Measurements from ENCODE around the gene NSD1. TPM values are rescaled to one million over a fixed set of nuclear protein-coding genes. Genes with fewer than 3 reads are reported as not detected.

Gene NSD1
- total and polyA plus RNA-seq, 2 of the 8 experiments (the other 6 are each of a cell fraction or from before 2014, with no cell fraction given), result 22.8 to 168 TPM

DNA sequence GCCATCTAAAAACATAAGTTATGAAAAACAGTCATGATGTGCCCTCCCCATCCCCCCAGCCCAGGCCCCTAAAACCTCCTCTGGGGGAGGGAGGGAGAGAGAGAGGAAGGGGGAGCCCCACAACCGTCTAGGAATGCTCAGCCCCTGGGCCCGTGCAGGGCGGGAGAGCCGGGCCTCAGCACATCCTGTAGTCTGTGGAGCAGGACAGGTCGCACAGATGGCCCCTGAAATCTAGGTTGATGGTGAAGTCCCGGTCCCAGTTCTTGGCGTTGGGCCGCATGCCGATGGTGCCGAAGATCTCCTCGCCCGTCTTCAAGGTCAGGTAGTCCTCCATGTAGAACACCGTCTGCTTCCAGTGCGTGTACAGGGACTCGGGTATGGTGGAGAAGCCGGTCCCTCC is 131.8 kb downstream of the NSD1 start:
- DNase-seq (ENCODE audit: low read depth in 1 of 2, low spot score in 2 of 2) (no peak), FAIRE-seq (no peak)
- 0 out of 2 replicates have a peak, but pooled peaks cover 2% of the 10 kb centered on the region for H3K79me1 ChIP-seq (ENCODE audit: low read depth, low read length)
- no peak overlapping the region for H2AFZ ChIP-seq (ENCODE audit: low read length)
- H2BK15ac ChIP-seq (ENCODE audit: low read length), result no peak overlapping the region
- no peak overlapping the region for H2BK120ac ChIP-seq (replicated peaks; ENCODE audit: low read depth, low read length)
- no peak overlapping the region for H2BK12ac ChIP-seq (ENCODE audit: low read depth, low read length)
- H3K4ac ChIP-seq (replicated peaks; ENCODE audit: insufficient read length, low read depth, low read length), result no peak overlapping the region
- no peaks in the 10 kb centered on the region for H4K20me1 ChIP-seq (replicated peaks in 1 of 2; ENCODE audit: control insufficient read depth in 1 of 2, insufficient read depth in 2 of 2, low read length in 2 of 2)
- H3K23me2 ChIP-seq (ENCODE audit: low read depth, low read length), result no peaks in the 10 kb centered on the region
- H3K14ac ChIP-seq (ENCODE audit: insufficient read length), result no peak overlapping the region
- ChIA-PET POLR2A (ENCODE audit: partially characterized antibody) (interaction anchor here (0.8 kb wide), 1 partner anchor 20 kb away, joined by 3 read pairs; no protein-coding TSS in a partner anchor), CTCF (ENCODE audit: partially characterized antibody) (interaction anchor here (0.7 to 1.3 kb wide), 2 partner anchors 151 to 194 kb away, joined by 3 read pairs; no protein-coding TSS in a partner anchor)
- H4K8ac ChIP-seq (ENCODE audit: extremely low read depth, insufficient read depth, low read length), result no peak overlapping the region
- H2BK5ac ChIP-seq (ENCODE audit: low read depth, low read length), result no peak overlapping the region
- no peak overlapping the region for H4K5ac ChIP-seq (ENCODE audit: insufficient read length, low read depth, low read length)
- H3K56ac ChIP-seq (replicated peaks; ENCODE audit: insufficient read length, low read depth, low read length), result no peak overlapping the region
- H3K18ac ChIP-seq (ENCODE audit: extremely low read depth, low read length), result no peak overlapping the region
- H3K79me2 ChIP-seq (ENCODE audit: control insufficient read depth in 1 of 2, insufficient read depth in 2 of 2, low read length in 2 of 2), result no peaks in the 10 kb centered on the region; a peak in 1 of 4 replicates
- H3K9ac ChIP-seq (replicated peaks in 1 of 4; ENCODE audit: extremely low read depth in 1 of 4, low read depth in 3 of 4, low read length in 3 of 4), result no peak overlapping the region
- H3K23ac ChIP-seq (ENCODE audit: insufficient read length), result no peak overlapping the region
- no peaks in the 10 kb centered on the region for H3K9me3 ChIP-seq (ENCODE audit: insufficient read depth in 2 of 2, low read depth in 1 of 2, low read length in 1 of 2)
- no peak overlapping the region for H3K27ac ChIP-seq (ENCODE audit: low read depth, low read length)
- H3K36me3 ChIP-seq (ENCODE audit: control insufficient read depth in 2 of 4, insufficient read depth in 4 of 4, low read length in 3 of 4), result peaks cover 28 to 80% (median 55%) of the 10 kb centered on the region in 4 experiments
- no peaks in the 10 kb centered on the region for H3K27me3 ChIP-seq (replicated peaks in 1 of 4; ENCODE audit: control insufficient read depth in 3 of 4, extremely low read depth in 1 of 4, insufficient read depth in 3 of 4, low read length in 3 of 4)
- no peak overlapping the region for H2BK20ac ChIP-seq (ENCODE audit: low read length)
- 96% methylated on average over 14 of the region's 16 CpGs; no CpG with 5 or more reads in 1 of the 2 experiments for WGBS, 2 experiments (ENCODE audit: extremely low coverage in 1 of 2, insufficient coverage in 1 of 2, insufficient read length in 1 of 2, insufficient replicate concordance in 2 of 2, low coverage in 1 of 2, low lambda C conversion rate in 2 of 2, missing lambda C conversion rate in 1 of 2)
- H3K4me2 ChIP-seq (ENCODE audit: insufficient read depth in 1 of 2, low read depth in 2 of 2, low read length in 2 of 2), result no peak overlapping the region
- TF ChIP-seq JUN (IDR thresholded peaks at IDR 0.05; ENCODE audit: low read depth, low read length), result no peak
- TF ChIP-seq SP2 (IDR thresholded peaks at IDR 0.05; ENCODE audit: low read length), result no peak
- TF ChIP-seq NRF1 (IDR thresholded peaks at IDR 0.05; ENCODE audit: low read depth, low read length), result no peak
- TF ChIP-seq HDAC2 (IDR thresholded peaks at IDR 0.05; ENCODE audit: borderline replicate concordance in 1 of 2, low read depth in 2 of 2, low read length in 2 of 2), result no peak
- TF ChIP-seq, protein P1, sequence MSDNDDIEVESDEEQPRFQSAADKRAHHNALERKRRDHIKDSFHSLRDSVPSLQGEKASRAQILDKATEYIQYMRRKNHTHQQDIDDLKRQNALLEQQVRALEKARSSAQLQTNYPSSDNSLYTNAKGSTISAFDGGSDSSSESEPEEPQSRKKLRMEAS (IDR thresholded peaks at IDR 0.05), result no peak
- TF ChIP-seq TCF12 (IDR thresholded peaks at IDR 0.05; ENCODE audit: low read depth, low read length), result no peak
- no peak for TF ChIP-seq CHD1 (IDR thresholded peaks at IDR 0.05; ENCODE audit: low read depth, low read length)
- TF ChIP-seq, protein P2, sequence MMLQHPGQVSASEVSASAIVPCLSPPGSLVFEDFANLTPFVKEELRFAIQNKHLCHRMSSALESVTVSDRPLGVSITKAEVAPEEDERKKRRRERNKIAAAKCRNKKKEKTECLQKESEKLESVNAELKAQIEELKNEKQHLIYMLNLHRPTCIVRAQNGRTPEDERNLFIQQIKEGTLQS (IDR thresholded peaks at IDR 0.05; ENCODE audit: insufficient read depth, low read depth, low read length), result no peak
- no peak for TF ChIP-seq SIX5 (IDR thresholded peaks at IDR 0.05; ENCODE audit: low read depth, low read length)
- no peak for TF ChIP-seq SIN3A (conservative IDR thresholded peaks at IDR 0.05 in 1 of 2, IDR thresholded peaks at IDR 0.05 in 1 of 2; ENCODE audit: low read depth in 1 of 2, low read length in 2 of 2)
- no peaks in the 10 kb centered on the region for H3K4me1 ChIP-seq (replicated peaks in 1 of 4; ENCODE audit: control insufficient read depth in 3 of 4, insufficient read depth in 4 of 4, low read length in 3 of 4)
- no peak overlapping the region for H2AK5ac ChIP-seq (ENCODE audit: low read depth, low read length)
- H3K4me3 ChIP-seq (ENCODE audit: extremely low read depth in 1 of 4, insufficient read depth in 2 of 4, low read depth in 3 of 4, low read length in 4 of 4), result no peak overlapping the region
- no peak overlapping the region for H4K91ac ChIP-seq (replicated peaks; ENCODE audit: insufficient read length, low read length)
